Measurements from ENCODE around the gene GNA12.

- TF ChIP-seq CTCF (IDR thresholded peaks at IDR 0.05; ENCODE audit: low read length) (no peak), EZH2 (optimal IDR thresholded peaks at IDR 0.05; ENCODE audit: low read depth, low read length) (no peak), EZH2phosphoT487 (IDR thresholded peaks at IDR 0.05; ENCODE audit: low read length) (no peak)
These were observed 91.0 kb downstream of the GNA12 start for GRCh38 chr7:2753148-2753547.

Measured in MM.1S (cell line).